Muscle layer of colon (tissue), 2 donors: ENCODE results near the gene MYMX.

Source experiments
- H3K27ac ChIP-seq: one replicate; pipeline ENCODE4 v1.7.0; 2013; ENCODE audit warnings: low read depth, mild to moderate bottlenecking, low read length, moderate library complexity
- H3K27me3 ChIP-seq, 2 donors: one replicate each; pipeline ENCODE4 v1.7.0; 2013; ENCODE audit warnings: low read length in 2 of 2, mild to moderate bottlenecking in 2 of 2; ENCODE audit not compliant: insufficient read depth in 2 of 2, control insufficient read depth in 1 of 2
- H3K36me3 ChIP-seq: one replicate; pipeline ENCODE4 v1.7.0; 2013; ENCODE audit warnings: mild to moderate bottlenecking, low read length; ENCODE audit not compliant: insufficient read depth
- H3K4me1 ChIP-seq: one replicate; pipeline ENCODE4 v1.7.0; 2013; ENCODE audit warnings: mild to moderate bottlenecking, low read length; ENCODE audit not compliant: insufficient read depth
- H3K4me3 ChIP-seq, 2 donors: one replicate each; pipeline ENCODE4 v1.7.0; 2013; ENCODE audit warnings: low read length in 2 of 2, low read depth in 1 of 2, mild to moderate bottlenecking in 1 of 2, moderate library complexity in 1 of 2
- H3K9ac ChIP-seq: one replicate; pipeline ENCODE4 v1.7.0; 2013; ENCODE audit warnings: low read length
- H3K9me3 ChIP-seq: one replicate; pipeline ENCODE4 v1.7.0; 2013; ENCODE audit warnings: mild to moderate bottlenecking, low read length
- donor health status: abdominal sarcoma.
- donor health status: Adenocarcinoma of cecum.

MYMX gene

DNA sequence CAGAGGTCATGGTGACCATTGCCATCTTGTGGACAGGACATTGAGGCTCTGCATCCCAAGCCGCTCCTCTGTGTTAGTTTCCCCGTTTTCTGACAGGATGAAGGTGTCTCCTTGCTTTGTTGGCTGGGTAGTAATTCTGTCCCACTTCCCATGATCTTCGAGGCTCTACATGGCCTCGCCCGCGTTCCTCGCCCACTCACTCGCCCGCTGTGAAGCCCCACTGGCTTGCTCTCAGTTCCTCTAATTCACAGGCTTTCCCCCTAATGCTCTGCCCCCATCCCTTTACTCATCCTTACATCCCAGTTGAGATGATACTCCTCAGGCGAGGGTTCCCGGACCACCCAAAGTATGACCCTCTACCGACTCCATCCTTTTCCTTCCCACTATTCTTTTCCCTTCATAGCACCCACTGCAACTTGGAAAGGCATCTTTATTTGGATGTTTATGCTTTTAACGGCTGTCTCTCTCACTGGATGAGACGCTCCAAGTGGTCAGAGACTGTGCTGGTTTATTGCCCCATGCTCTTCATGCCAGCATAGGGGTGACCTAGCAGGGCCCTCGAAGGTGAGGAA lies 41.1 kb downstream of the MYMX start:
- peak overlapping the region; percentile 67 for H3K9ac ChIP-seq
- peaks cover 31% of the 10 kb centered on the region for H3K36me3 ChIP-seq
- H3K4me3 ChIP-seq = peak overlapping the region; percentile 65 to 94
- no peaks in the 10 kb centered on the region for H3K27me3 ChIP-seq
- no peak overlapping the region for H3K27ac ChIP-seq
- H3K4me1 ChIP-seq = peaks cover 26% of the 10 kb centered on the region
- H3K9me3 ChIP-seq = no peaks in the 10 kb centered on the region

DNA sequence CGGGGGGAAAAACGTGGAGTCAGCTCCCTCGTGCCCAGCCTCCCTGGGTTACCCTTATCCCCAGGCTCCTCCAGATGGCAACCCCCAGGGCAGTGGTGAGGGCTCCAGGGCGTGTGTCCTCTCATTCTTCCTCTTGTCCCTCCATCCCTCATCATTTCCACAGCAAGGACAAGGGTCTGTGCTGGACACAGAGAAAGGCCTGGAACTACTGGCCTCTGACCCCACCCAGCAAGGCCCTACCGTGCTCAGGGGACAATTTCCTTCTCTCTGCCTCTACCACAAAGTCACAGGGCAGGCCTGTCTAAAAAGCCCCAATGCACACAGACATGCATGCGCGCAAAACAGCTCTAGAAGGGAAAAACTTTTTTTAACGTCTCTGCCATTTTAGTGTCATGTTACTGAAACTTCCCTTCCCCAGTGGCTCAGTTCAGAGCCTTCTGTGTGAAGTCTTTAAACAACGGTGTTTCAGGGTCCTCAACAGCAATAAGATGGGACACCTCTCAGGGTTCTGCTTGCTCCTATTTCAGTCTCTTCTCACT lies 41.7 kb downstream of the MYMX start:
- H3K9me3 ChIP-seq = no peaks in the 10 kb centered on the region
- H3K27ac ChIP-seq = no peak overlapping the region
- peaks cover 32% of the 10 kb centered on the region for H3K4me1 ChIP-seq
- peaks cover 26% of the 10 kb centered on the region for H3K36me3 ChIP-seq
- H3K9ac ChIP-seq = no peak overlapping the region
- no peaks in the 10 kb centered on the region for H3K27me3 ChIP-seq
- H3K4me3 ChIP-seq = no peak overlapping the region

DNA sequence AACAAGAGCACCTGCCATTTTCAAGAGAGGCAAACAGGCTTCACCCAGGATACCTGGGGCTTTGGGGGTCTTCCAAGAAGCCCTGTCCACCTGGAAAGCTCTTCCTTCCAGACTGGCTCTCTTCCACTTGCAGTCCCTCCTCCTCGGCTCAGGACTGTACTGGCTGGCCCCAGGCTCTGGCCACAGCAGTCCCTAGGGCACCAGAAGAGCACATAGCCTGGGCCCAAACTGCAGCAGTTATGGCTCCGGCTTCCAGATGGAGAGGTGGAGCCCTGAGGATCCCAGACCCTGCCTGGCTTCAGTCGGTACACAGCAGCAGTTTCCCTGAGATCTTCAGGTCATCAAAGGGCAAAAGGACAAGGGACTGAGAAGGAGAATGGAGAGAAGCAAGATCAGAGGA lies 42.2 kb downstream of the MYMX start:
- Histone ChIP-seq H3K9ac (no peak overlapping the region), H3K27ac (no peak overlapping the region), H3K36me3 (peaks cover 21% of the 10 kb centered on the region), H3K4me1 (peaks cover 36% of the 10 kb centered on the region), H3K27me3 (no peaks in the 10 kb centered on the region), H3K9me3 (no peaks in the 10 kb centered on the region), H3K4me3 (no peak overlapping the region)

DNA sequence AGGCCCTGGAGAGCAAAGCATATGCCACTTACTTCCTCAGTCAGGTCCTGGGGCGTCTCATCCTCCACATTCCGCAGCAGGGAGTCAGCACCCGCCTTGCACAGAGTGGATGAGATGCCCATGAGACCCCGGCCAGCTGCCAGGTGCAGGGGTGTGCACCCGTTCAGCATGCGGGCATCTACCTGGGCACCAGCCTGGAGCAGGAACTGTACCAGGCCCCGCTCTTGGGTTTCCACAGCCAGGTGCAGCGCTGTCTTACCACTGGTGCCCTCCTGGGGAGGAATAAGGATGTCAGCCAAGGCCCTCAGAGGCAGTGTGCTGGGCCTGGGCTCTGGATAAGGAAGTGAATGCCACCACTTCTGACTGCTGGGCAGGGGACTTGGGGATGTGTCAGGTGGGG lies 43.3 kb downstream of the MYMX start:
- H3K4me3 ChIP-seq = no peak overlapping the region
- H3K27me3 ChIP-seq = no peaks in the 10 kb centered on the region
- H3K9ac ChIP-seq = no peak overlapping the region
- H3K9me3 ChIP-seq = no peaks in the 10 kb centered on the region
- H3K36me3 ChIP-seq = peaks cover 11% of the 10 kb centered on the region
- H3K4me1 ChIP-seq = peaks cover 47% of the 10 kb centered on the region
- no peak overlapping the region for H3K27ac ChIP-seq

DNA sequence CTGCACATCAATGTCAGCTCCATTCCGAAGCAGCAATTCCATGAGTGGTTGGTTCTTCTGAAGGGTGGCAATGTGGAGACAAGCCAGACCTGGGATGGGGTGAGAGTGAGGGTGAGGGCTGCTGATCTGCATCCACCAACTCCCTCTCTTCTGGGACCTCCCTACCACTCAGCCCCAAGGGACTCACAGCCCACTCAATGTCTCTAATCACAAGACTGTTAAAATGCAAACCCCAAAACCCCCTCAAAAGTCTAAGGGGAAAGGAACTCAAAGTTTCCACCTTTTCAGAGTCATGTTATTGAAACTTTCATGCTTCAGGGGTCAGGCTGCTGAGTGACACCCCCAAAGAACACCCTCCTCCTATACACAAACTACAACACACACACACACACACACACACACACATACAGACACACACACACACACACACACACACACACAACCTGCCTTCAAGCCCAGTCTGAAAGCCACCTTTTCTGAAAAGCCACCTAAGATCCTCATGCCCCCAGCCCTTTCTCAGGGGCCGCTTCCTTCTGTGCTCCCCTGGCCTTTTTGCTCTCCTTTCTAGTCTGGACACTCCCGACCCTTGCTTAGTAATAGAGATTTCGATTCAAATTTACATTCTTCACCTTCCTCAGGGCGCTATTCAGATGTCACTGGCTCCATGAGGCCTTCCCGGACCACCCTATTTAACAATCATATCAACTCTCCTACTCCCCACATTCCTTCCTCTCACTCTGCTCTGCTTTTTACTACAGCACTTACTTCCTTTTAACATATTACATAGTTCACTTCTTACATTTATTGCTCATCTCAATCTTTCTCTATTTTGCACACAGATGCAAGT lies 43.9 kb downstream of the MYMX start:
- H3K4me1 ChIP-seq = peaks cover 47% of the 10 kb centered on the region
- H3K36me3 ChIP-seq = peaks cover 8% of the 10 kb centered on the region
- no peaks in the 10 kb centered on the region for H3K9me3 ChIP-seq
- no peak overlapping the region for H3K27ac ChIP-seq
- H3K4me3 ChIP-seq = no peak overlapping the region
- H3K9ac ChIP-seq = no peak overlapping the region
- H3K27me3 ChIP-seq = no peaks in the 10 kb centered on the region

DNA sequence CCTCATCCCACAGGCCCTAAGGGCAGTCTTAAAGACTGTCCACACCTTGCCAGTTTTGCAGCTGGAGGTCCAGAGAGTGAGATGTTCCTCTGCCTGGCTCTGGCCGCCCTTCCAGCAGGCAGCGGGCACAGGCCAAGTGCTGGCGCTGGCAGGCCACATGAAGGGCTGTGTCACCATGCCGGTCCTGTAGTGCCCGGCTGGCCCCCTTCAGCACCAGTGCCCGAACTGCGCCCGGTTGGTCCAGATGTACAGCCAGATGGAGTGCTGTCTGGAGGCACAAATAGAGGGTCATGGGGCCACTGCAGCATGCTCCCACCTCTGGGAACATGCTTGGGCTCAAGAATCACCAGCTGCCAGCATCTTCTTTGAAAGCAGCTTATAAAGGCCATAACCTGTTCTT lies 44.9 kb downstream of the MYMX start:
- no peaks in the 10 kb centered on the region for H3K9me3 ChIP-seq
- no peaks in the 10 kb centered on the region for H3K27me3 ChIP-seq
- no peak overlapping the region for H3K27ac ChIP-seq
- peaks cover 8% of the 10 kb centered on the region for H3K36me3 ChIP-seq
- H3K4me1 ChIP-seq = peaks cover 38% of the 10 kb centered on the region
- no peak overlapping the region for H3K9ac ChIP-seq
- H3K4me3 ChIP-seq = no peak overlapping the region

DNA sequence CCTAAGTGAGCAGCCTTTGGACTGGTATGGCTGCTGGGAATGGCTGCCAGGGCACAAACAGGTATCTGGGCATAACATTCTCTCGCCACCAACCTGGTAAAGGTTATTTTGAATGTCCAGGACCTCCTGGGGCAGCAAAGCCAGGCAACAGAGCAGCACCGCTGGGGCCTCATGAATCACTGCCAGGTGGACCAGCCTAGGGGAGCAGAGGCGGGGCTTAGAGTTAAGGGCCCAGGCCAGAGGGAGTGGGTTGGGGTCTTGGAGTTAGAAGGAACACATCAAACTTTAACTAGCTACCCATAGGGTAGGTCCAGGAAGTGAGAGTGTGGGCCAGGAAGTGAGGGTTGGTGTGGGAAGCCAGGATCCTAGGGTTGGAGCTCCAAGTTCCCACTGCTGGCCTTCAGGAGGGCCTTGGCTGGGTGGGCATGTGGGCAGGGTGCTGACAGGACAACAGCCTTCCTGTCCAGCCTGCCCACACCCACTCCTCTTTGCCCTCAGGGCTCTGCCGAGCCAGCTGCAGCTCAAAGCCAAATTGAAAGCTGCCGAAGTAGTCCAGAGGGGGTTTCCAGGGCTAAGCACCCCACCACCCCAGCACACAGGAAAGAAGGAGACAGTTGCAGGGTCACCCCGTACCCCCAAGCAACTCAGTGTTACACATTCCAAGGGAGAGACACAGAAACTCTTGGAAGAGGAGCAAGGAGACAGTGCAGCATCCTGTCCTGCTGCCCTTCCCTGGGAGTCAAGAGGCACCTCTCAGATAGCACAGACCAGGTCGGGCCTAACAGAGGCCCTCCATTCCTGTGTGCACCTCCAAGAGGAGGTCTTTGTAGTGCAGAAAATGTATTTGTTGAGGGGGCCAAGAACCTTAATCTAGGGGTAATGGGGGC lies 46.0 kb downstream of the MYMX start:
- Histone ChIP-seq H3K9me3 (no peaks in the 10 kb centered on the region), H3K4me3 (peak overlapping the region; percentile 18 to 79), H3K9ac (no peak overlapping the region), H3K36me3 (peaks cover 8% of the 10 kb centered on the region), H3K4me1 (peaks cover 32% of the 10 kb centered on the region), H3K27me3 (no peaks in the 10 kb centered on the region), H3K27ac (no peak overlapping the region)

DNA sequence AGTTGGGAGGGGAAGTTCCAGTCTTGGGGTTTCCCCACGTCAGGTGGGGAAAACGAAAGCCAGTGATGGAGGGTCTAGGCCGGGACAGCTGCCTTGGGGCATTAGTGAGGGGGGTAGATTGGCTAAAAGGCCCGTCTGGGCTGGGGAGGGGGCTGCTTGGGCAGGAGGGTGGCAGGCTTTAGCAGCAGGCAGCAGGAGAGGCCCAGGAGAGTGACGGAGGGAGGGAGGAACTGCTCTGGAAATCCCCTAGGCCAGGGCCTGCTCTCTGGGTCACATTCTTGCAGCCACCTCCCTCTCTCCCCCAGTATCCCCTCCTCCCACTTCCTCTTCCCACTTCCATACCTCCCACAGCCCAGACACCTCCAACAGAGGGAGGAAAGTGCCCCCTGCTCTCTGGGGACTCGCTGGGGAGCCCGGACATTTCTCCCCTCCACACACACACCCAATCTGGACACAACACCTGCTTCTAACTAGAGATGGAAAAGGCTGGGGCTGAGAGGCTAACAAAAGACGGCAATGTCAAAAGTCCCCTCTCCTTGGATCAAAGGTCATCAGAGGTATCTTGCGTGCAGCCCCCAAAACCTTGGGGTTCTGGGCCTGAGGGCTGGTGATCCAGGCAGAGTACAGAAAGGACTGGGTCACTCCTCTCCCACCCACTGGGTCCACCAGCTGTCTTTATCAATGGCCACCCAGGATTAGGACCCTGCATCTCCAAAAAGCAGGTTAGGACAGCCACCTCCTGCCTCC lies 46.8 kb downstream of the MYMX start:
- no peak overlapping the region for H3K27ac ChIP-seq
- H3K9ac ChIP-seq = no peak overlapping the region
- peak overlapping the region; percentile 79 to 81 for H3K4me3 ChIP-seq
- H3K9me3 ChIP-seq = no peaks in the 10 kb centered on the region
- H3K27me3 ChIP-seq = peaks cover 5 to 7% of the 10 kb centered on the region in 2 donors
- peaks cover 29% of the 10 kb centered on the region for H3K4me1 ChIP-seq
- peaks cover 8% of the 10 kb centered on the region for H3K36me3 ChIP-seq

DNA sequence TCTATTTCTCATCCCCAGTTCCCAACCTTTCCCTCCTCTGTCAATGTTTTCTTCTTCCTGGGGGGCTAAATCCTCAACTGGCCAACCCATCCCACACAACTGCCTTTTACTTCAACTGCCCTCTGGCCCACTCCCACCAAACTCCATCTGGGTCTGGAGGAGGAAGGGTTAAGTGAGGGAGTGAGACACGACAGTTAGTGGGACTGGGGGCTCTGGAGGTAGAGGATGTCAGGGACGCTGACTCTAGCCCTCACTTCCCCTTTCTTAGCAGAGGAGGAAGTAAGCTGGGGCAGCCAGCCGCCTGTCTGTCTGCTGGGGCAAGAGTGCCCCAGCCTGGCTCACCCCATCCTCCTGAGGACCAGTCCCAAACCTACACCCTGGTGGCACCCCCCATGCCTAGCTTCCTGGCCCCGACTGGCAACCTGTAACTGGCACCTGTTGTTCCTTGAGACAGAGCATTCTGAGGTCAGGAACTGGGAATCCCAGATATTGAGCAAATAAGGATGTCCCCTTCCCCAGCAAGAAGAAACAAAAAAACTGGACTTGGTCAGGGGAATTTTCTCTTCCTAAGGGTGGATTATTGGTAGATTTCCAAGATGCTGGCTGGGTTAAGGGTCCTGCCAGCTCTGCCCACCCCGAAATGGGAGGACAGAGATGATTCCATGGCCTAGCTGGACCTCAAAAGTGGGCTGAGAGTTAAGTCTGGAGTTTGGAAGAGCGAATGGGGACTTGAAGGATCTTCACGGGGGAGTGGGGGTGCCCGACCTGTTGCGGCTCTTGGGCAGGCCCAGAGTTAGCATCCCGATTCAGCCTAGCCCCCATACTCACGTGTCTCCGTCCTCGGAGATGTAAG lies 47.7 kb downstream of the MYMX start:
- Histone ChIP-seq H3K4me1 (peaks cover 29% of the 10 kb centered on the region), H3K27me3 (peaks cover 11 to 13% of the 10 kb centered on the region in 2 donors), H3K27ac (peak overlapping the region; percentile 84), H3K4me3 (peak overlapping the region; percentile 79 to 81), H3K36me3 (peaks cover 8% of the 10 kb centered on the region), H3K9ac (peak overlapping the region; percentile 53), H3K9me3 (no peaks in the 10 kb centered on the region)

DNA sequence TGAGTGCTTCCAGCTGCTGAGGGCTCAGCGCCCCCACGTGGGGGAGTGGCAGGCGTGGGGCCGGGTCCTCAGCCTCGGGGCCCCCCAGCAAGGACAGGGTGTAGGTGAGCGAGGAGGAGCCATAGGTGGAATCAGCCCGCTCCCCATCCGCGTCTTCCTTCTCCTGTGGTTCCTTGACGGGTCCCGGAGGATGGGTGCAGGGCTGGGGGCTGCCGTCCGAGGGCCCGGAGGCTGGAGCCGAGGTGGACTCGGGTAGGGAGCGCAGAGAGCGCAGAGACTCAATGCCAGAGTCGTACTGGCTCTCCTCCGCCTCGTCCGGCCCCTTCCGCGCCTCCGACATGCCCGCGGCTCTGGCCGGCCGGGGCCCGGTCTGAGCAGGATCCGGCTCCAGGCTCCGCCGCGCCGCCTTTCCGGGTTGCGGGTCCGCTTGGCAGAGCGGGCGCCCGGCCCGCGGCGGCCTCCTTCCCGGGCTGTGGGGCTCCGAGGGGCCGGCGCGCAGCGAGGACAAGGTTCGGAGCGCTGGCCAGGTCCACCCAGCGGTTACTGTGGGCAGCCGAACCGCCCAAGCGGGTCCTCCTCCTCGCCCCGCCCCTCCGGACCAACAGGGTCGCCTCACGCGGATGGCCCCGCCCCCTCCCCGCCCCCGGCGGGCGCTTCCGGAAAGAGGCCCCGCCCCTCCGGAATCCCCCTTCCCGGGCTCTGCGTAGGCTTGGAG lies 48.4 kb downstream of the MYMX start, which contains the start of gene NFKBIE:
NFKBIE (minus strand) TSS at position 545 of the 715 bp plus-strand sequence; CDS start at position 340, 205 bp downstream.
- Histone ChIP-seq H3K4me1 (peaks cover 29% of the 10 kb centered on the region), H3K9ac (peak within 1 kb of the TSS; percentile 53), H3K27ac (peak within 1 kb of the TSS; percentile 84)

More for the DNA sequence above, 48.4 kb downstream of the MYMX start, which contains the start of gene NFKBIE:
- Histone ChIP-seq H3K27me3 (peaks cover 15 to 19% of the 10 kb centered on the region in 2 donors), H3K9me3 (no peaks in the 10 kb centered on the region), H3K36me3 (peaks cover 2% of the 10 kb centered on the region), H3K4me3 (peak within 1 kb of the TSS; percentile 79 to 81)
